ENCODE results near the gene SLC39A7. TPM values are rescaled to one million over a fixed set of nuclear protein-coding genes. Genes with fewer than 3 reads are reported as not detected.

SLC39A7 gene
- total RNA-seq, 1 experiment from 2014 or later, result 118 TPM

- H3K4me1 Mint-ChIP-seq (ENCODE audit: insufficient read depth, unreplicated experiment), result peaks cover 22% of the 10 kb centered on the region
- DNase-seq (ENCODE audit: unreplicated experiment), result no peak
- TSS peak; percentile 8 for BruUV-seq (replicated peaks)
- TF ChIP-seq CTCF (IDR thresholded peaks at IDR 0.05; ENCODE audit: unreplicated experiment), result no peak
- H3K4me3 Mint-ChIP-seq (ENCODE audit: unreplicated experiment), result no peak overlapping the region
- H3K9me3 Mint-ChIP-seq (ENCODE audit: unreplicated experiment), result no peaks in the 10 kb centered on the region
- peaks cover 53% of the 10 kb centered on the region for H3K36me3 Mint-ChIP-seq (ENCODE audit: insufficient read depth, unreplicated experiment)
- no peaks in the 10 kb centered on the region for H3K27me3 Mint-ChIP-seq (ENCODE audit: insufficient read depth, unreplicated experiment)
- CTCF ChIA-PET, result interaction anchor here (0.6 to 1.5 kb wide), 6 partner anchors 10 to 285 kb away, joined by 3 to 6 read pairs (median 3); no protein-coding TSS in a partner anchor
- intact Hi-C loops (cut with micrococcal nuclease), result no loop called here
- POLR2A ChIA-PET, result interaction anchor here (0.7 to 5.5 kb wide), 8 partner anchors 8 to 283 kb away, joined by 4 to 110 read pairs (median 21); partner anchors contain the start of genes B3GALT4, BRD2, PFDN6 and RING1
- no peak overlapping the region for H3K27ac Mint-ChIP-seq (ENCODE audit: low read depth, unreplicated experiment)
These were observed 50.8 kb downstream of the SLC39A7 start for GRCh38 chr6:33251395-33252012.

GRCh38 chr6:33252759-33253158 lies 52.1 kb downstream of the SLC39A7 start:
- H3K27ac Mint-ChIP-seq (ENCODE audit: low read depth, unreplicated experiment), result no peak overlapping the region
- no peak for TF ChIP-seq CTCF (IDR thresholded peaks at IDR 0.05; ENCODE audit: unreplicated experiment)
- H3K4me3 Mint-ChIP-seq (ENCODE audit: unreplicated experiment), result no peak overlapping the region
- no peak for DNase-seq (ENCODE audit: unreplicated experiment)
- no peaks in the 10 kb centered on the region for H3K27me3 Mint-ChIP-seq (ENCODE audit: insufficient read depth, unreplicated experiment)
- BruUV-seq (replicated peaks), result no TSS peak
- POLR2A ChIA-PET, result interaction anchor here (0.6 to 5.0 kb wide), 2 partner anchors 18 to 1550 kb away, joined by 3 to 110 read pairs; partner anchors contain the start of genes ABHD16A, RPS18 and VPS52
- no peaks in the 10 kb centered on the region for H3K9me3 Mint-ChIP-seq (ENCODE audit: unreplicated experiment)
- CTCF ChIA-PET, result no interaction called here
- intact Hi-C loops (cut with micrococcal nuclease), result no loop called here
- peaks cover 62% of the 10 kb centered on the region for H3K36me3 Mint-ChIP-seq (ENCODE audit: insufficient read depth, unreplicated experiment)
- peaks cover 22% of the 10 kb centered on the region for H3K4me1 Mint-ChIP-seq (ENCODE audit: insufficient read depth, unreplicated experiment)

Small RNA genes lying within 50 kb of the gene (microRNA-seq; reads per million reads assigned to microRNA genes)
- 16.7 reads per million, percentile 55 among the genes with 10 or more reads in this experiment for gene MIR219A1

Other genes with a start within 250 kb of the SLC39A7 start
- gene HLA-DMA, start 247.8 kb upstream of the SLC39A7 start, total RNA-seq (2022), result 2.4 and 2.9 TPM in 2 replicates
- 201 and 223 TPM in 2 replicates for gene BRD2, start 232.3 kb upstream of the SLC39A7 start, total RNA-seq (2022)
- not detected in 2 replicates for gene HLA-DOA, start 191.3 kb upstream of the SLC39A7 start, total RNA-seq (2022)
- gene HLA-DPA1, start 127.2 kb upstream of the SLC39A7 start, total RNA-seq (2022), result not detected in 2 replicates
- not detected in 2 replicates for gene HLA-DPB1, start 124.9 kb upstream of the SLC39A7 start, total RNA-seq (2022)
- 0.91 and 1.5 TPM in 2 replicates for gene COL11A2, start 8.4 kb upstream of the SLC39A7 start, total RNA-seq (2022)
- 29.6 and 35.1 TPM in 2 replicates for gene RXRB, start 202 bp upstream of the SLC39A7 start, total RNA-seq (2022)
- gene HSD17B8, start 3.8 kb downstream of the SLC39A7 start, total RNA-seq (2022), result 26.4 and 26.6 TPM in 2 replicates
- gene RING1, start 7.6 kb downstream of the SLC39A7 start, total RNA-seq (2022), result 45.4 and 48.3 TPM in 2 replicates
- gene VPS52, start 71.0 kb downstream of the SLC39A7 start, total RNA-seq (2022), result 47.8 and 49.7 TPM in 2 replicates
- 4,063 and 4,680 TPM in 2 replicates for gene RPS18, start 71.2 kb downstream of the SLC39A7 start, total RNA-seq (2022)
- 0.37 and 0.58 TPM in 2 replicates for gene B3GALT4, start 76.3 kb downstream of the SLC39A7 start, total RNA-seq (2022)
- gene WDR46, start 88.4 kb downstream of the SLC39A7 start, total RNA-seq (2022), result 53.1 and 57.0 TPM in 2 replicates
- 54.7 and 67.1 TPM in 2 replicates for gene PFDN6, start 88.7 kb downstream of the SLC39A7 start, total RNA-seq (2022)
- 30.4 and 37.9 TPM in 2 replicates for gene RGL2, start 98.1 kb downstream of the SLC39A7 start, total RNA-seq (2022)
- gene TAPBP, start 113.2 kb downstream of the SLC39A7 start, total RNA-seq (2022), result 84.9 and 87.9 TPM in 2 replicates
- 12.3 and 15.5 TPM in 2 replicates for gene ZBTB22, start 116.9 kb downstream of the SLC39A7 start, total RNA-seq (2022)
- 39.7 and 47.7 TPM in 2 replicates for gene DAXX, start 122.1 kb downstream of the SLC39A7 start, total RNA-seq (2022)
- 20.3 and 27.1 TPM in 2 replicates for gene KIFC1, start 191.0 kb downstream of the SLC39A7 start, total RNA-seq (2022)
- 28.9 and 33.9 TPM in 2 replicates for gene PHF1, start 210.1 kb downstream of the SLC39A7 start, total RNA-seq (2022)
- 212 and 231 TPM in 2 replicates for gene CUTA, start 217.2 kb downstream of the SLC39A7 start, total RNA-seq (2022)
- gene SYNGAP1, start 219.2 kb downstream of the SLC39A7 start, total RNA-seq (2022), result 6.7 and 9.9 TPM in 2 replicates

All from MCF 10A (cell line).